H1 (cell line): ENCODE results near the gene HGD. TPM values are rescaled to one million over a fixed set of nuclear protein-coding genes. Genes with fewer than 3 reads are reported as not detected.

ENCODE experiments used
- CTCF ChIA-PET: fragments of 300-600 bp; sonication (Branson Sonifier 250); formaldehyde crosslinking; loops from one replicate; lab custom pipeline; 2021; ENCODE audit not compliant: partially characterized antibody; lab: Charles Lee
- POLR2A ChIA-PET: fragments of 300-600 bp; sonication (Branson Sonifier 250); formaldehyde crosslinking; loops from one replicate; lab custom pipeline; 2021; ENCODE audit warnings: inconsistent platforms; ENCODE audit not compliant: partially characterized antibody; lab: Charles Lee
- DNase-seq, 2 experiments: peaks; one replicate each; pipeline versions ENCODE4 v3.0.0 to v3.0.0-alpha.2; 2010 to 2022; ENCODE audit warnings: low spot score in 2 of 2, low read depth in 1 of 2, mixed read lengths in 1 of 2
- FAIRE-seq: peaks from 2 replicates; lab custom pipeline; 2011; peaks lifted over from hg19 to GRCh38; lab: Jason Lieb, UNC
- H2AFZ ChIP-seq: 2 replicates; pipeline ENCODE4 v1.8.1; 2012; ENCODE audit warnings: low read length, inconsistent platforms
- H2AK5ac ChIP-seq: 2 replicates; pipeline ENCODE4 v1.6.1; 2013; ENCODE audit warnings: low read depth, low read length
- H2BK120ac ChIP-seq: replicated peaks from 2 replicates; pipeline ENCODE3; 2013; ENCODE audit warnings: low read depth, low read length, inconsistent platforms
- H2BK12ac ChIP-seq: 2 replicates; pipeline ENCODE4 v1.6.1; 2013; ENCODE audit warnings: low read depth, low read length
- H2BK15ac ChIP-seq: 2 replicates; pipeline ENCODE4 v1.6.1; 2013; ENCODE audit warnings: low read length
- H2BK20ac ChIP-seq: 2 replicates; pipeline ENCODE4 v1.6.1; 2013; ENCODE audit warnings: low read length
- H2BK5ac ChIP-seq: 2 replicates; pipeline ENCODE4 v1.6.1; 2013; ENCODE audit warnings: low read depth, low read length
- H3K14ac ChIP-seq: 2 replicates; pipeline ENCODE4 v1.6.1; 2013; ENCODE audit warnings: inconsistent platforms; ENCODE audit not compliant: insufficient read length
- H3K18ac ChIP-seq: 2 replicates; pipeline ENCODE4 v1.6.1; 2013; ENCODE audit warnings: low read length; ENCODE audit errors: extremely low read depth
- H3K23ac ChIP-seq: 2 replicates; pipeline ENCODE4 v1.6.1; 2013; ENCODE audit warnings: inconsistent platforms; ENCODE audit not compliant: insufficient read length
- H3K23me2 ChIP-seq: 2 replicates; pipeline ENCODE4 v1.6.1; 2013; ENCODE audit warnings: low read depth, low read length
- H3K27ac ChIP-seq: 2 replicates; pipeline ENCODE4 v1.6.1; 2011; ENCODE audit warnings: low read depth, low read length, inconsistent platforms
- H3K27me3 ChIP-seq, 4 experiments: replicated peaks in 1 of 4; 1 replicate in 1 of 4; 2 replicates in 3 of 4; pipeline versions ENCODE4 v1.6.1 to v1.8.1; 2011 to 2013; ENCODE audit warnings: low read length in 3 of 4, mild to moderate bottlenecking in 3 of 4, inconsistent platforms in 2 of 4, mixed read lengths in 2 of 4, moderate library complexity in 1 of 4; ENCODE audit not compliant: control insufficient read depth in 3 of 4, insufficient read depth in 3 of 4; ENCODE audit errors: extremely low read depth in 1 of 4
- H3K36me3 ChIP-seq, 4 experiments: 2 replicates each; pipeline versions ENCODE4 v1.6.1 to v1.8.1; 2011 to 2013; ENCODE audit warnings: mild to moderate bottlenecking in 4 of 4, low read length in 3 of 4, moderate library complexity in 2 of 4, control low read depth in 1 of 4, inconsistent platforms in 1 of 4; ENCODE audit not compliant: insufficient read depth in 4 of 4, control insufficient read depth in 2 of 4
- H3K4ac ChIP-seq: replicated peaks from 2 replicates; pipeline ENCODE3; 2013; ENCODE audit warnings: low read length, low read depth, mixed read lengths, inconsistent platforms; ENCODE audit not compliant: insufficient read length
- H3K4me1 ChIP-seq, 4 experiments: replicated peaks in 1 of 4; 1 replicate in 1 of 4; 2 replicates in 3 of 4; pipeline versions ENCODE4 v1.6.1 to v1.8.1; 2011 to 2013; ENCODE audit warnings: low read length in 3 of 4, inconsistent platforms in 2 of 4, mixed read lengths in 1 of 4; ENCODE audit not compliant: insufficient read depth in 4 of 4, control insufficient read depth in 3 of 4
- H3K4me2 ChIP-seq, 2 experiments: 2 replicates each; pipeline versions ENCODE4 v1.6.1 to v1.8.1; 2011 to 2013; ENCODE audit warnings: low read depth in 2 of 2, low read length in 2 of 2, control low read depth in 1 of 2, inconsistent platforms in 1 of 2, mild to moderate bottlenecking in 1 of 2; ENCODE audit not compliant: insufficient read depth in 1 of 2
- H3K4me3 ChIP-seq, 4 experiments: fragments of 200-600, 300-600 bp in 1 of 4; sonication (generic), shearing (Covaris generic), sonication (Bioruptor Twin) in 1 of 4; 2 replicates each; pipeline versions ENCODE4 v1.5.1 to v1.8.1; 2011 to 2016; ENCODE audit warnings: low read length in 4 of 4, low read depth in 3 of 4, control low read depth in 2 of 4, inconsistent platforms in 2 of 4, mild to moderate bottlenecking in 2 of 4, mixed read lengths in 1 of 4, moderate library complexity in 1 of 4; ENCODE audit not compliant: insufficient read depth in 2 of 4; ENCODE audit errors: extremely low read depth in 1 of 4
- H3K56ac ChIP-seq: replicated peaks from 2 replicates; pipeline ENCODE3; 2013; ENCODE audit warnings: low read depth, mild to moderate bottlenecking, mixed read lengths, low read length, inconsistent platforms; ENCODE audit not compliant: insufficient read length
- H3K79me1 ChIP-seq: 2 replicates; pipeline ENCODE4 v1.6.1; 2013; ENCODE audit warnings: low read depth, low read length, control low read depth
- H3K79me2 ChIP-seq, 2 experiments: 2 replicates each; pipeline versions ENCODE4 v1.6.1 to v1.8.1; 2012 to 2013; ENCODE audit warnings: low read length in 2 of 2, mild to moderate bottlenecking in 2 of 2, inconsistent platforms in 1 of 2; ENCODE audit not compliant: insufficient read depth in 2 of 2, control insufficient read depth in 1 of 2
- H3K9ac ChIP-seq, 4 experiments: replicated peaks in 1 of 4; 1 replicate in 1 of 4; 2 replicates in 3 of 4; pipeline versions ENCODE4 v1.6.1 to v1.8.1; 2011 to 2013; ENCODE audit warnings: low read depth in 3 of 4, low read length in 3 of 4, control low read depth in 2 of 4, mild to moderate bottlenecking in 2 of 4, moderate library complexity in 2 of 4, inconsistent platforms in 1 of 4; ENCODE audit errors: extremely low read depth in 1 of 4
- H3K9me3 ChIP-seq, 2 experiments: 2 replicates each; pipeline versions ENCODE4 v1.6.1 to v1.8.1; 2012 to 2013; ENCODE audit warnings: mild to moderate bottlenecking in 2 of 2, moderate library complexity in 2 of 2, control low read depth in 1 of 2, inconsistent platforms in 1 of 2, low read depth in 1 of 2, low read length in 1 of 2, mixed read lengths in 1 of 2; ENCODE audit not compliant: insufficient read depth in 2 of 2
- H4K20me1 ChIP-seq, 2 experiments: replicated peaks in 1 of 2; 2 replicates each; pipeline versions ENCODE3 to v1.8.1; 2011 to 2013; ENCODE audit warnings: inconsistent platforms in 2 of 2, low read length in 2 of 2, mild to moderate bottlenecking in 1 of 2; ENCODE audit not compliant: insufficient read depth in 2 of 2, control insufficient read depth in 1 of 2
- H4K5ac ChIP-seq: 2 replicates; pipeline ENCODE4 v1.6.1; 2013; ENCODE audit warnings: low read length, low read depth, mixed read lengths, inconsistent platforms; ENCODE audit not compliant: insufficient read length
- H4K8ac ChIP-seq: 2 replicates; pipeline ENCODE4 v1.8.0; 2013; ENCODE audit warnings: mild to moderate bottlenecking, moderate library complexity, low read length, inconsistent platforms; ENCODE audit not compliant: insufficient read depth; ENCODE audit errors: extremely low read depth
- H4K91ac ChIP-seq: replicated peaks from 2 replicates; pipeline ENCODE3; 2013; ENCODE audit warnings: low read length, mixed read lengths, inconsistent platforms; ENCODE audit not compliant: insufficient read length
- ASH2L ChIP-seq: fragments of 200-600, 300-600 bp; sonication (generic); IDR thresholded peaks from one replicate; pipeline ENCODE4 v1.7.1; 2017; ENCODE audit warnings: low read length
- CREB1 ChIP-seq: IDR thresholded peaks from 2 replicates; pipeline ENCODE4 v1.6.1; 2012; ENCODE audit warnings: inconsistent platforms
- E2F6 ChIP-seq: IDR thresholded peaks from 2 replicates; pipeline ENCODE4 v1.6.1; 2012; ENCODE audit warnings: inconsistent platforms
- EGR1 ChIP-seq: IDR thresholded peaks from 2 replicates; pipeline ENCODE4 v1.6.1; 2011; ENCODE audit warnings: low read depth, low read length, borderline replicate concordance
- EZH2 ChIP-seq: fragments of 200-600 bp; sonication (generic); IDR thresholded peaks from 2 replicates; pipeline ENCODE4 v1.7.1; 2012; ENCODE audit warnings: low read depth, mild to moderate bottlenecking, moderate library complexity, low read length, inconsistent platforms; ENCODE audit not compliant: severe bottlenecking
- GTF2F1 ChIP-seq: IDR thresholded peaks from 2 replicates; pipeline ENCODE4 v1.6.1; 2012; ENCODE audit warnings: low read depth, low read length, improper control_type of control experiment, borderline replicate concordance
- KDM5A ChIP-seq: fragments of 200-600 bp; IDR thresholded peaks from 2 replicates; pipeline ENCODE4 v1.7.1; 2012; ENCODE audit warnings: mild to moderate bottlenecking, low read length, inconsistent platforms, mixed read lengths
- PHF8 ChIP-seq: fragments of 200-600 bp; sonication (generic); conservative IDR thresholded peaks from 2 replicates; pipeline ENCODE4 v1.7.1; 2012; ENCODE audit warnings: low read depth, mild to moderate bottlenecking, inconsistent platforms, low read length, moderate library complexity
- POLR2A ChIP-seq, 2 experiments: IDR thresholded peaks; 1 replicate in 1 of 2; 2 replicates in 1 of 2; pipeline ENCODE4 v1.6.1; 2011; ENCODE audit warnings: low read depth in 2 of 2, low read length in 2 of 2, mild to moderate bottlenecking in 2 of 2; ENCODE audit errors: control extremely low read depth in 1 of 2
- SP1 ChIP-seq: IDR thresholded peaks from 2 replicates; pipeline ENCODE4 v1.6.1; 2011; ENCODE audit warnings: low read depth, low read length
- SP4 ChIP-seq: IDR thresholded peaks from 2 replicates; pipeline ENCODE4 v1.6.1; 2012; ENCODE audit warnings: low read length, inconsistent platforms
- YY1 ChIP-seq: IDR thresholded peaks from 2 replicates; pipeline ENCODE4 v1.6.1; 2011; ENCODE audit warnings: low read depth, mild to moderate bottlenecking, low read length
- WGBS, 2 experiments: shearing (Covaris generic) in 1 of 2; methylation state at CpG; one replicate each; pipeline versions ENCODE4 v1.1.6 to v1.1.7; 2013 to 2015; ENCODE audit warnings: low lambda C conversion rate in 2 of 2, mixed read lengths in 2 of 2, inconsistent platforms in 1 of 2, low coverage in 1 of 2, missing lambda C conversion rate in 1 of 2; ENCODE audit not compliant: insufficient replicate concordance in 2 of 2, insufficient coverage in 1 of 2, insufficient read length in 1 of 2; ENCODE audit errors: extremely low coverage in 1 of 2, missing lambda C conversion rate in 1 of 2; 5-methylcytosine and 5-hydroxymethylcytosine counted together
- polyA plus RNA-seq, 7 experiments: library from polyadenylated mRNA; depleted of rRNA in 3 of 7; stranded (reverse) in 5 of 7; unstranded in 2 of 7; fragments of >200 nt in 5 of 7; fragments of 200-250 nt in 2 of 7; gene quantifications; 1 replicate in 5 of 7; 2 replicates in 1 of 7; 4 replicates in 1 of 7; pipeline versions ENCODE4 v1.2.1 to v1.2.3, GENCODE V29; 2011 to 2013; ENCODE audit warnings: missing spikeins in 2 of 7, mixed read lengths in 2 of 7
- total RNA-seq: library from RNA; stranded (reverse); fragmentation: NEBNext Ultra II Directional; extraction: Animal tissue kit (Norgen Biotek cat#: 25700); gene quantifications from 2 replicates; pipeline ENCODE4 v1.2.1, GENCODE V29; 2021

HGD gene
- total and polyA plus RNA-seq, 2 of the 8 experiments (the other 6 are each of a cell fraction or from before 2014, with no cell fraction given), result 0.11 TPM; not detected in 1

DNA sequence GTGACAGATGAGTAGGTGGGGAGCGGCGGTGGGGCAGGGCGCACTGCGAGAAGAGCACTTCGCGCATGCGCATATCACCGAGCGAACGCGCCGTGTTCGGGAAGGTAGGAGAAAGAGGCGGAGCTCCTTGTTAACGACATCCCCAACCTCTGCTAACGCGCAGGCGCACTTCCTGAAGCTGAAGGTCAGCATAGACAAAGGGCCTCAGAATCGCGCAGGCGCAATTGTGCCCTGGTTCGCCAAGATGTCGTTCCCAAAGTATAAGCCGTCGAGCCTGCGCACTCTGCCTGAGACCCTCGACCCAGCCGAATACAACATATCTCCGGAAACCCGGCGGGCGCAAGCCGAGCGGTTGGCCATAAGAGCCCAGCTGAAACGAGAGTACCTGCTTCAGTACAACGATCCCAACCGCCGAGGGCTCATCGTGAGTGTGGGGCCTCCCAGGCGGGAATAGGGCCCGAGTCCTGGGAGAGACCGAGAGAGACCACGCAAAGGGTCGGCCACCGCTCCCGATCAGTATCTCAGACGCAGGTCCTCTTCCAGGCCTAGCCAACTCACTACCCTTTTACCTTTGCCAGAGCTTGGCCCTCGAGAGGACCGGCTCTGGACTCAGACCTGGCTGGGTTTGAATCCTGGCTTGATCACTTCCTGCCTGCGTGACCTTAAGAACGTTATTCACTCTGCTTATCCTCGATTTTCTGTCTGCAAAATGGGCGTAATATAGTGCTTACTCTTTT is 85.8 kb downstream of the HGD start, which contains the start of gene NDUFB4:
TSS of gene NDUFB4 (plus strand) at position 221 of the 737 bp plus-strand sequence. CDS start at position 245, 24 bp downstream.
- ChIA-PET CTCF (interaction anchor here (0.5 to 2.0 kb wide), 8 partner anchors 8 to 198 kb away, joined by 3 to 6 read pairs (median 4); no protein-coding TSS in a partner anchor), POLR2A (interaction anchor here (0.6 to 2.2 kb wide), 20 partner anchors 8 to 312 kb away, joined by 3 to 12 read pairs (median 3); partner anchors contain the start of gene STXBP5L)
- DNase-seq, result peak; percentile 95 to 98
- peaks cover 0 to 36% of the 10 kb centered on the region in 2 experiments; a peak in 3 of 4 replicates for H3K79me2 ChIP-seq
- H3K4ac ChIP-seq, result no peak within 1 kb of the TSS
- peak within 1 kb of the TSS; percentile 74 for H2BK5ac ChIP-seq
- no peak within 1 kb of the TSS for H2BK20ac ChIP-seq
- H3K23me2 ChIP-seq, result no peaks in the 10 kb centered on the region
- peak within 1 kb of the TSS; percentile 78 to 98 (median 88) for H3K4me3 ChIP-seq
- no peaks in the 10 kb centered on the region for H3K27me3 ChIP-seq
- peak within 1 kb of the TSS; percentile 90 for H3K27ac ChIP-seq
- peak within 1 kb of the TSS; percentile 76 to 93 (median 90) for H3K9ac ChIP-seq
- no peaks in the 10 kb centered on the region for H3K9me3 ChIP-seq
- H3K36me3 ChIP-seq, result peaks cover under 1 to 35% (median 13%) of the 10 kb centered on the region in 4 experiments; a peak in 6 of 8 replicates
- peaks cover 0 to 2% of the 10 kb centered on the region in 2 experiments for H4K20me1 ChIP-seq
- H3K18ac ChIP-seq, result peak within 1 kb of the TSS; percentile 34; the same call in 1 of the 2 replicates
- no peak within 1 kb of the TSS for H2BK12ac ChIP-seq
- H4K8ac ChIP-seq, result peak within 1 kb of the TSS; percentile 89; the same call in 1 of the 2 replicates
- 1% methylated on average over 53 of the region's 53 CpGs; no CpG with 5 or more reads in 1 of the 2 experiments for WGBS, 2 experiments
- H4K91ac ChIP-seq, result no peak within 1 kb of the TSS
- H3K4me1 ChIP-seq, result peaks cover 0 to 6% (median 0%) of the 10 kb centered on the region in 4 experiments; a peak in 4 of 7 replicates
- peaks cover 4% of the 10 kb centered on the region; the same call in 1 of the 2 replicates for H3K79me1 ChIP-seq
- H4K5ac ChIP-seq, result peak within 1 kb of the TSS; percentile 70
- no peak within 1 kb of the TSS for H3K14ac ChIP-seq
- H3K23ac ChIP-seq, result no peak within 1 kb of the TSS
- peak within 1 kb of the TSS; percentile 53 to 88 for H3K4me2 ChIP-seq
- H2AK5ac ChIP-seq, result no peak within 1 kb of the TSS
- no peak within 1 kb of the TSS for H2BK15ac ChIP-seq
- FAIRE-seq, result peak; percentile 100
- H3K56ac ChIP-seq, result no peak within 1 kb of the TSS
- no peak within 1 kb of the TSS for H2BK120ac ChIP-seq
- peak within 1 kb of the TSS; percentile 76 for H2AFZ ChIP-seq
- peak; percentile 92 for TF ChIP-seq PHF8
- peak; percentile 53; the same call in 1 of the 2 replicates for TF ChIP-seq KDM5A
- 0 out of 2 replicates have a peak, but pooled peaks have one; percentile 9 for TF ChIP-seq GTF2F1
- TF ChIP-seq ASH2L, result peak; percentile 74
- no peak for TF ChIP-seq EGR1
- no peak for TF ChIP-seq EZH2
- TF ChIP-seq SP1, result peak; percentile 43; the same call in 1 of the 2 replicates
- TF ChIP-seq POLR2A (IDR thresholded peaks at IDR 0.05; ENCODE audit: control extremely low read depth in 1 of 2, low read depth in 2 of 2, low read length in 2 of 2), result peak; percentile 73 to 96
- no peak for TF ChIP-seq CREB1
- TF ChIP-seq YY1, result peak; percentile 76
- TF ChIP-seq E2F6, result 0 out of 2 replicates have a peak, but pooled peaks have one; percentile 14
- peak; percentile 27; the same call in 1 of the 2 replicates for TF ChIP-seq SP4
